Measurements from ENCODE around the gene COTL1. TPM values are rescaled to one million over a fixed set of nuclear protein-coding genes. Genes with fewer than 3 reads are reported as not detected.

Gene COTL1
- total RNA-seq, 4 donors from 2014 or later: 7.9 to 12.9 (median 10.3) TPM

- no peak for DNase-seq (ENCODE audit: low spot score in 2 of 2)
- WGBS: 93% methylated on average over 16 of the region's 50 CpGs
- Histone ChIP-seq H3K36me3 (peaks cover 79% of the 10 kb centered on the region), H3K9me3 (no peaks in the 10 kb centered on the region), H3K27ac (no peak overlapping the region), H3K4me1 (no peaks in the 10 kb centered on the region), H3K27me3 (no peaks in the 10 kb centered on the region), H3K4me3 (no peak overlapping the region)
- TF ChIP-seq POLR2A (IDR thresholded peaks at IDR 0.05) (no peak), EP300 (IDR thresholded peaks at IDR 0.05) (no peak), POLR2AphosphoS5 (IDR thresholded peaks at IDR 0.05) (no peak), CTCF (IDR thresholded peaks at IDR 0.05) (no peak)
Measured at GRCh38 chr16:84657229-84657837, 39.5 kb upstream of the COTL1 start.

GRCh38 chr16:84656649-84657048 is 38.8 kb upstream of the COTL1 start:
- no peaks in the 10 kb centered on the region for H3K27me3 ChIP-seq
- no peaks in the 10 kb centered on the region for H3K9me3 ChIP-seq
- TF ChIP-seq CTCF (IDR thresholded peaks at IDR 0.05) (no peak), EP300 (IDR thresholded peaks at IDR 0.05) (no peak), POLR2A (IDR thresholded peaks at IDR 0.05) (no peak), POLR2AphosphoS5 (IDR thresholded peaks at IDR 0.05) (no peak)
- WGBS: 95% methylated on average over 22 of the region's 22 CpGs
- no peaks in the 10 kb centered on the region for H3K4me1 ChIP-seq
- no peak overlapping the region for H3K4me3 ChIP-seq
- no peak overlapping the region for H3K27ac ChIP-seq
- H3K36me3 ChIP-seq: peaks cover 79% of the 10 kb centered on the region
- DNase-seq (ENCODE audit: low spot score in 2 of 2): no peak

- Histone ChIP-seq H3K36me3 (peaks cover 64% of the 10 kb centered on the region), H3K4me3 (no peak overlapping the region), H3K27ac (no peak overlapping the region), H3K4me1 (peaks cover 5% of the 10 kb centered on the region), H3K9me3 (no peaks in the 10 kb centered on the region), H3K27me3 (no peaks in the 10 kb centered on the region)
- 58% methylated on average over 6 of the region's 6 CpGs for WGBS
- DNase-seq (ENCODE audit: low spot score in 2 of 2): no peak
- TF ChIP-seq POLR2AphosphoS5 (IDR thresholded peaks at IDR 0.05): no peak
- TF ChIP-seq EP300 (IDR thresholded peaks at IDR 0.05): no peak
- TF ChIP-seq CTCF (IDR thresholded peaks at IDR 0.05): no peak
- no peak for TF ChIP-seq POLR2A (IDR thresholded peaks at IDR 0.05)
Measured at GRCh38 chr16:84654998-84655397, 37.1 kb upstream of the COTL1 start.

GRCh38 chr16:84654238-84654637 is 36.4 kb upstream of the COTL1 start:
- 91% methylated on average over 3 of the region's 3 CpGs for WGBS
- H3K9me3 ChIP-seq: no peaks in the 10 kb centered on the region
- no peak for DNase-seq (ENCODE audit: low spot score in 2 of 2)
- H3K36me3 ChIP-seq: peaks cover 56% of the 10 kb centered on the region
- no peak overlapping the region for H3K27ac ChIP-seq
- no peak for TF ChIP-seq EP300 (IDR thresholded peaks at IDR 0.05)
- no peak overlapping the region for H3K4me3 ChIP-seq
- H3K27me3 ChIP-seq: no peaks in the 10 kb centered on the region
- H3K4me1 ChIP-seq: peaks cover 12% of the 10 kb centered on the region

GRCh38 chr16:84652566-84652965 is 34.7 kb upstream of the COTL1 start:
- Histone ChIP-seq H3K27ac (no peak overlapping the region), H3K9me3 (no peaks in the 10 kb centered on the region), H3K4me1 (peaks cover 21% of the 10 kb centered on the region), H3K27me3 (no peaks in the 10 kb centered on the region), H3K36me3 (peaks cover 40% of the 10 kb centered on the region), H3K4me3 (no peak overlapping the region)
- DNase-seq (ENCODE audit: low spot score in 2 of 2): no peak
- TF ChIP-seq POLR2A (IDR thresholded peaks at IDR 0.05): no peak
- WGBS: 74% methylated on average over 7 of the region's 7 CpGs

GRCh38 chr16:84650062-84650991 is 32.4 kb upstream of the COTL1 start:
- Histone ChIP-seq H3K4me1 (peaks cover 25% of the 10 kb centered on the region), H3K9me3 (no peaks in the 10 kb centered on the region), H3K27me3 (no peaks in the 10 kb centered on the region), H3K36me3 (peaks cover 27% of the 10 kb centered on the region), H3K4me3 (no peak overlapping the region), H3K27ac (no peak overlapping the region)
- WGBS: 75% methylated on average over 20 of the region's 20 CpGs
- DNase-seq (ENCODE audit: low spot score in 2 of 2): no peak
- no peak for TF ChIP-seq CTCF (IDR thresholded peaks at IDR 0.05)
- TF ChIP-seq POLR2A (IDR thresholded peaks at IDR 0.05): no peak
- no peak for TF ChIP-seq POLR2AphosphoS5 (IDR thresholded peaks at IDR 0.05)
- TF ChIP-seq EP300 (IDR thresholded peaks at IDR 0.05): no peak
